DND-41 (cell line): ENCODE measurements around the gene WDR73.

ENCODE experiments used
- CTCF ChIP-seq: IDR thresholded peaks from 2 replicates; pipeline ENCODE4 v1.5.1; 2012; ENCODE audit warnings: borderline replicate concordance, low read length, moderate library complexity, mild to moderate bottlenecking; ENCODE audit not compliant: poor library complexity, severe bottlenecking; ENCODE audit errors: extremely low read depth
- EZH2 ChIP-seq: IDR thresholded peaks from 3 replicates; pipeline ENCODE4 v1.6.1; 2012; ENCODE audit warnings: borderline replicate concordance, low read depth, mild to moderate bottlenecking, moderate library complexity, low read length, inconsistent platforms; ENCODE audit not compliant: severe bottlenecking

- TF ChIP-seq CTCF (no peak), EZH2 (no peak)
Observed at GRCh38 chr15:84659904-84660781, 6.1 kb upstream of the WDR73 start.
